ENCODE data around the gene EXOC4. TPM values are rescaled to one million over a fixed set of nuclear protein-coding genes. Genes with fewer than 3 reads are reported as not detected.

The EXOC4 gene
- total RNA-seq, 1 experiment from 2014 or later = 65.1 TPM

DNA sequence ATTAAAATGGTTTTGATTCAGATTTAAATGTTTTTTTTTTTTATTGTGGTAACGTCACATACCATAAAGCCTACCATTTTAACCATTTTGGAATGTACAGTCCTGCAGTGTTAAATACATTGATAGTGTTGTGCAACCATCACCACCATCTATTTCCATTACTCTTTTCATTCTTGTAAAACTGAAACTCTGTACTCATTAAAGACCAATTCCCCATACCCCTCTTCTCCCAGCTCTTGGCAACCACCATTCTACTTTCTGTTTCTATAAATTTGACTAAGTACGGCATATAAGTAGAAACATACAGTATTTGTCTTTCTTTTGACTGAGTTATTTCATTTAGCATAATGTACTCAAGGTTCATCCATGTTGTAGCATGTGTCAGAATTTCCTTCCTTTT, 96.2 kb downstream of the EXOC4 start:
- in situ Hi-C loops (cut with HindIII; ENCODE audit: low pct_unique_long_range_greater_than_20kb, low sequenced_read_pairs) = no loop called here
- no peak for DNase-seq (ENCODE audit: low read depth)

DNA sequence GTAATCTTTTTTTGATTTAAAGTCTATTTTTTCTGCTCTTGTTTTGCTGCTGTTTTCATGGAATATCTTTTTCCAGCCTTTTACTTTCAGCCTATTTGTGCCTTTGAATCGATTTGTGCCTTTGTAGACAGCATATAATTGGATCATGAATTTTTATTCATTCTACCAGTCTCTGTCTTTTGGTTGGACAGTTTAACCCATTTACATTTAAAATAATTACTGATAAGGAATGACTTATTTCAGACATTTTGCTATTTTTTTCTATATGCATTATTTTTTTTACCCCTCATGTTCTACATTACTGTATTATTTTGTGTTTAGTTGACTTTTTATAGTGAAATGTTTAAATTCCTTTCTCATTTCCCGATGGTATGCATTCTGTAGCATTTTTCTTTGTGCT, 99.6 kb downstream of the EXOC4 start:
- no peak for DNase-seq (ENCODE audit: low read depth)
- in situ Hi-C loops (cut with HindIII; ENCODE audit: low pct_unique_long_range_greater_than_20kb, low sequenced_read_pairs) = no loop called here

DNA sequence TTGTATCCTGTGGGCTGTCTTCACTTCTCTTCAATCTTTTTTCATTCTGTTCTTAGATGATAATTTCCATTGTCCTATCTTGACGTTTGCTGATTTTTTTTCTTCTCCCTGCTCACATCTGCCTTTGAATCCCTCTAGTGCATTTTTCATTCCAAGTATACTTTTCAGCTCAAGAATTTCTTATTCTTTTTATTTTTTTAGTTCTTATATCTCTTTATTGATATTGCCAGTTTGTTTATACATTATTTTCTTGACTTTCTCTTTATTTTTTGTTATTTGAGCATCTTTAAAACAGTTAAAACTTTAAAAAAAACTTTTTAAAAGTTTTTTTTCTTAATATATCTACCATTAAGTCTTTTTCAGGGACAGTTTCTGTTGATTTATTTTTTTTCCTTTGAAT, 100.9 kb downstream of the EXOC4 start:
- DNase-seq (ENCODE audit: low read depth) = no peak
- in situ Hi-C loops (cut with HindIII; ENCODE audit: low pct_unique_long_range_greater_than_20kb, low sequenced_read_pairs) = no loop called here

DNA sequence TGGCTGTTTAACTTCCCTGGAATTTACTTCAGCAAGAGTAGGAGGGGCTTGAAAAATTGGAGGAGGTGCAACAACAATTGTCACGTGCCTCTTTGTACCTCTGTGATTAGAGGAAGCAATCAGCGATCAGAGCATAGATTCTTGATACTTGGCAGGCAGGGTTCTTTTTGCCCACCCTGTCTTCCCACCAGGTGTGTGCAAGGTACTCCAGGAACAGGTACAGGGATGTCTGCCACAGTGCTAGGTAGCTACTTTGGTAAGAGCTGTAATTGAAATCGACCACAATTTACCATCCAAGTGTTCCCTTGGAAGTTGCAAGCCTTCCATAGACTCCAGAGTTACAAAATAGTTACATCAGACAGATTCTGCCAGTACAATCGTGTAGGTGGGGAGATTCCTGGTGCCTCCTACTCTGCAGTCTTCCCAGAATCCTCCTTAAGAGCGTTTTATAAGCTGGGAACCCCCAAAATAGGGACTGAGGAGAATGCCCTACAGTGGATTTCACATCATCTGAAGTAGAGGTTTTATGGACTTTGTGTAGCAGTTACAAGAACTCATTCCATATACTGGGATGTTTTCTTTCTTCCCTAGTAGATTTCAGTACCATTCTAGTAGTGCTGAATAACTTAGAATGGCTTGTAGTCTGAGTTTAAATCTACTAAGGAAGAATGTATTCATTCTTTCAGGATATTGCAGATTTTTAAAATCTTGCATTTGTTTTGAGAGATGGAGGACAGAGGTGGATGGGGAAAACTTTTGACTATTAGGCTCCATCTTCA, 101.9 kb downstream of the EXOC4 start:
- in situ Hi-C loops (cut with HindIII; ENCODE audit: low pct_unique_long_range_greater_than_20kb, low sequenced_read_pairs) = no loop called here
- DNase-seq (ENCODE audit: low read depth) = no peak

DNA sequence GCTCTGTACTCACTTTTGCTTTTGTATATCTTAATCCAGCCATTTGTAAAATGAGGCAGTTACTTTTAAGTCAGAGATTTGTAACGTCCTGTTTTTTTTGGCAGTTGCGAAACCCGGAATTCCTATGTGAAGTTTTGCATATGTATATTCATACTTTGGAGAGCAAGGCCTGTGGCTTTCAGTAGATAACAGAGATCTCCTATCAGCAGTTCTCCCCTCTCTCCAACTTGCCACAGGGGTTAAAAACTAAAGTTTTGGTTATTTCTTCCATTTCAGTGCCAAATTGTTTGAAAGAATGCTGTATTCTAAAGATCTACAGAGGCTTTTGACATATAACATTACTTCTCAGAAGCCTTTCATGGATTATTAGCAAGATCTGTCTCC, 102.4 kb downstream of the EXOC4 start:
- DNase-seq (ENCODE audit: low read depth) = no peak
- in situ Hi-C loops (cut with HindIII; ENCODE audit: low pct_unique_long_range_greater_than_20kb, low sequenced_read_pairs) = no loop called here

DNA sequence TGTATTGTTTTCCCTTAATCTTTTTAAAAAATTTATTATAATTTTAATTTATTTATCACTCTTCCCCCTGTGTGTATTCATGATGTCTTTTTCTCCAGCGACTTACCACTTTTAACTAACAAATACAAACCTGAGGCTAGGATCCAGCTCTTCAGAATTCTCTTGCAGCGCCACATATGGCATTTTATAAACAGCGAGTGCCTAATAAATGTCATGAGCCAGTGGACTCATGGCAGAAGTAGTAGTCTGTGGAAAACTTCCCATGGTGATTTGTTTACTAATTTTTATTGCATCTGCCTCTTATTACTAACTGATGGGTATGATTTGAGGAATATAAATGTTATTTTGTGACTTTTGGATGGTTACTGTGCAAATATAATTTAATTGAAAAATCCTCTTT, 102.9 kb downstream of the EXOC4 start:
- no peak for DNase-seq (ENCODE audit: low read depth)
- in situ Hi-C loops (cut with HindIII; ENCODE audit: low pct_unique_long_range_greater_than_20kb, low sequenced_read_pairs) = no loop called here

DNA sequence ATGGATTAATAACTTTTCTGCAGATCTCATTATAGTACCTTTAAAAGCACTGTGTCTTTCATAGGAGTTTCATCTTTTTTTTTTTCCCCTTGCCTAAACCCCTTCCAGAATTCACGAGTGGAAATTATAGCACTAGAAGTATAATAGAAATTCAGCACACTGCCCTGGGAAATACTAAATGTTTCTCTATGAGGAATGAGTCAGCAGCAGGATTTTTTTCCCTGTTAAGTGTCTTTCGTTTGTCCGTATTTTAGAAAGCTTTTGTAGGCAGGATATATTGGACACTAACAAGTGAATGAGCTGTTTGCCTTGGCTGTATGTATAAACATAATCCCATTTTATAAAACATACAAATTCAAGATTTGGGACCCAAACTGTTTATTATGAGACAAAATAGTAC, 105.8 kb downstream of the EXOC4 start:
- DNase-seq (ENCODE audit: low read depth) = no peak
- in situ Hi-C loops (cut with HindIII; ENCODE audit: low pct_unique_long_range_greater_than_20kb, low sequenced_read_pairs) = no loop called here

DNA sequence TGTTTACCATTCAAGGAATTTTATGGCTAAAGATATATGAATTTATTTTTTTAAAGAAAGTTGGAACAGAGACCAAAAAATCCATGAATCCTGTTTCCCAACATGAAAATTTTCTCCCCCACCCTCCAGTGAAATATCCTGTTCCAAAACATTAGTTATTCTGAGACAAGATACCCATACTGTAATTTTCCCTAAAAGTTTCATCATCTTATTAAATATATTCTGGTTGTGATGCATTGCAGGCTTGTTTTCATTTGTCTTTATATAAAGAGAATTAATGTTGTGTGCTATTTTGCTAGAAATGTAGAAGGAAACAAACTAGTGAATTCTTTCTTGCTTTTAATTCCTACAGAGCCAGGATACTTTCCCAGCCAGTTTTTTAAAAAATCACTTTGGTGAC, 106.6 kb downstream of the EXOC4 start:
- in situ Hi-C loops (cut with HindIII; ENCODE audit: low pct_unique_long_range_greater_than_20kb, low sequenced_read_pairs) = no loop called here
- DNase-seq (ENCODE audit: low read depth) = no peak

DNA sequence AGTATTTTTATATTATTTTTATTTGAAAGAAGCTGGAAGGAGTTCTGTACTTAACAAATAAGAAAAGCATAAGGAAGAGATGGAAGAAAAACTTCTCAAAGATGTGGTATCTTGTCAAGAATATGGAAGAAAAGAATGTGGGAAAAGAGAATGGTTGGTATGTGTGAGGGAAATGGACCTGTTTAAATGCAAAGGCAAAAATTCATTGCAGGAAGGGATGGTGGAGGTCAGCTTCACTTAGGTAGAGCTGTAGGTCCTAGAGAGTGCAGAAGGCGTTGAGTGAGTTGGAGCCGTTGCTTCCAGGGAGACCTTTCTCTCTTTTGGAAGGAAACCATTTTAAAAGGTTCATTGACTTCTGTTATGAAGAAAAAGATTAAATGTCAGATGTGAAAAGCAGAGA, 107.3 kb downstream of the EXOC4 start:
- in situ Hi-C loops (cut with HindIII; ENCODE audit: low pct_unique_long_range_greater_than_20kb, low sequenced_read_pairs) = no loop called here
- DNase-seq (ENCODE audit: low read depth) = no peak

DNA sequence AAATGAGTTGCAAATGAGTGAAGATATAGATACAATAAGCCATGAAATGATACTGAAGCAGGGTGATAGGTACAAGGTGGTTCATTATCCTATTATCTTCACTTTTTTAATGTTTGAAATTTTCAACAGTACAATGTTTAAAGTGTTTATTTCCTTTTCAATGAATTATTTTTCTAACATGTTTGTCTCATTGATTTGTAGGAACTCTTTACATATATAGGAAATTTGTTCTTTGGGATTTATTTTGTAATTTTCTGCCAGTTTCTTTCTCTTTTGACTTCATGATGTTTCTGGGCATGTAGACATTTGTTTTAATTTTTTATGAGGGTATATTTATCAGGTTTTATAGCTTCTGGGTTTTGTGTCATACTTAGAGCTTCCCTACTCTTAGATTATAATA, 108.9 kb downstream of the EXOC4 start:
- DNase-seq (ENCODE audit: low read depth) = no peak
- in situ Hi-C loops (cut with HindIII; ENCODE audit: low pct_unique_long_range_greater_than_20kb, low sequenced_read_pairs) = no loop called here

DNA sequence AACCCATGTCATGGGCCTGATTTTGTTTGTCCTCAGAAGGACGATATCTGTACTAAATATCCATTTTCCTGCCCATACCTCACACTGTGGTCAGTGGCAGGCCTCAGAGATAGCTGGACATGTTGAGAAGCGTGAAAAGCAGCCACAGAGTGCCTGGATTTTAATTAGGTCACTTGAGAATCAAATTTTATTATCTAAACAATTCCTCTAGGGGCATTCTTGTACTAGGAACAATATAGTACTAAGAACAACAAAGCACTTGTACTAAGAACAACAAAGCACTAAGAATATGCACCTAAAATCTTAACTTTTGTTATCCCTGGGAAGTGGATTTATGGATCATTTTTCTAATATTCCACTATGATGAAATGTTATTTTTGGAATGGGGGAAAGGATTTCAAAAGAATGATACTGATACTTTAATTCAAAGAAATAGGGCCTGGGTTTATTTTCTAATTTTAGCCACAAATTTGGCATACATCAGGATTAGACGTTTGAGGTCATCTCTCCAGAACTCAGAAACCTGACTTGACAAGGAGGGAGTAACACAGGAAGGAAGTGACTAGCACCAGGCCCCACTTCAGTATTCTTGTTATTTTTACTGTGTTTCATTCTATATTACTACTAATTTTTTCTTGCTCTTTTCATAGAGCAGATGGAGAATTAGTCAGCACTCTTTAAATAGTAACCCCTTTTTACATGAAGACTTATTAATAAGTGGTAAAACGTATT, 112.2 kb downstream of the EXOC4 start:
- in situ Hi-C loops (cut with HindIII; ENCODE audit: low pct_unique_long_range_greater_than_20kb, low sequenced_read_pairs) = no loop called here
- DNase-seq (ENCODE audit: low read depth) = no peak

DNA sequence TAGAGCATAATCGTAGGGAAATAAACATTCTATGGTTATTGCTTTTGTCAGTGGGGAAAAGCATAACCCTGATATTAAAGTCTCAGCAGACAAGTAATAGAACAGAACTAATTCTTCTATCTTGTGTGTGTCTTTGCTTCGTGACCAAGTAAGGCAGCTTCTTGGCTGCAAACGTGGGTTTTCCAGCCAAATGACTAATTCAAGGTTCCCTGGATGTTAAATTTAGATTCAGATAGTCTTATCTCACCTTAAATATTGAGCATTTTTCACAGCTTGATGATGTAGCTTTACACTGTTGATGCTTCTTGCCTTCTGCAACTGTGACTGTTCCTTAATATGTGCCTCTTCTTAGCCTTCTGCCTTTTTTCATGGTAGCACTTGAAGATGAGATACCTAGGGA, 113.0 kb downstream of the EXOC4 start:
- no peak for DNase-seq (ENCODE audit: low read depth)
- in situ Hi-C loops (cut with HindIII; ENCODE audit: low pct_unique_long_range_greater_than_20kb, low sequenced_read_pairs) = no loop called here

DNA sequence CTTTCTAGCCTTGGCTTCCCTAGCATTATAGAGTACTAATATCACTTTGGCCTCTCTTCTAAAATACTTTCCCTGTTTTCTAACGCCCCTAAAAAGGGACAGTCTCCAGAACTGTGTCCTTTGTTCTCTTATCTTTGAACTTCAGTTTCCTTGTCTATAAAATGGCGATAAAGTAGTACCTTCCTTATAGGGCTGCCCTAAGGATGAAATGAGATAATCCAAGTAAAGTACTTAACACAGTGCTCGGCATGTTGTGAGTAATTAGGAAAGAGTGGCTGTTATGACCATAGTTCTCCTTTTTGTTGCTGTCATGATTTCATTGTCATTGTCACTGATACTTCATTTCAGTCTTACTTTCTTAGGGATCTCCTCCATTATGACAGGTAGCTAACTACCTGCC, 114.7 kb downstream of the EXOC4 start:
- no peak for DNase-seq (ENCODE audit: low read depth)
- in situ Hi-C loops (cut with HindIII; ENCODE audit: low pct_unique_long_range_greater_than_20kb, low sequenced_read_pairs) = no loop called here

DNA sequence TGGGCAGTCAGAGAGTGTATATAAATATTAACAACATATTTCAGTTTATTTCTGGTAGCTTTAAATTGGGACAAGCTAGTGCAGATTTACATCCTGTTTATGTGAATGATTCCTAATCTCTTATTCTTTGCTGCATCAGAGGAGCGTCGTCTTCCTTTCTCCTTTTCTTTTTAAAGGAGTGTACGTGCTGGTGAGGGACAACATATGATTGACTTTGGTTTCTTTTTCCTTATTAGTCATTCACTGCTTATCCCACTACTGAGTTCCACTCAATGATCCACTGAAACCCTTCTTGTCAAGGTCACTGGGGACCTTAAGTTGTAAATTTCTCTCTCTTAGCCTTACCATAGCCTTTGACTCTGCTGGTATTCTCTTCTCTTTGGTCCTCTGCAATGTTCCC, 116.3 kb downstream of the EXOC4 start:
- DNase-seq (ENCODE audit: low read depth) = no peak
- in situ Hi-C loops (cut with HindIII; ENCODE audit: low pct_unique_long_range_greater_than_20kb, low sequenced_read_pairs) = no loop called here

DNA sequence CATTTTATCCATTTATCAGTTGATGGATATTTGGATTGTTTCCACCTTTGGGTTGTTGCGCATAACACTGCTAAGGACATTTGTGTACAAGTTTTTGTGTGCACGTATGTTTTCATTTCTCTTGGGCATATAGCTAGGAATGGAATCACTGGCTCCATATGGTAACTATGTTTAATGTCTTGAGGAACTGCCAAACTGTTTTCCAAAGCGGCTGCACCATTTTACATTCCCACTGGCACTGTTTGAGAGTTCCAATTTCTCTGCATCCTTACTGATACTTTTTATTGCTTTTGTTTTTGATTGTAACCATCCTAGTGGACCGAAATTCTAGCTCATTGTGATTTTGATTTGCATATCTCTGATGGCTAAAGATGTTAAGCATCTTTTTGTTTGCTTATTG, 118.7 kb downstream of the EXOC4 start:
- DNase-seq (ENCODE audit: low read depth) = no peak
- in situ Hi-C loops (cut with HindIII; ENCODE audit: low pct_unique_long_range_greater_than_20kb, low sequenced_read_pairs) = no loop called here

DNA sequence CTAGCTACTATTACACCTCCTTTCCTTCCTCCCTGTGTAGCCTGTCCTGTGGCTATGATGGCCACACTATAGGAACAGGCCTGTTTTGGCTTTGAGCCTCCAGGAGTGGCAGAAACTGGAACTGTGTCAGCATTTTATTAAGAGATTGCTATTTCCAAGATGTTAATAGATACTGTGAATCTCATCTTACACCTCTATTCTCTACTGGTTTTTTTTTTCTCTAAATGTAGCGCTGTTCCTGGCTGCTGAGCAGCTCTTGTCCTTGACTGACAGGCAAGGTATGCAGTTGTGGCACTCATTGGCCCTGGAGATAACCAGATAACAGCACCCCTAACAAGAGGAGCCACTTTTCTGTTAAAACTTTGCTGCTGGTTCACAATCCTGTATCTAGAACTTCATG, 119.5 kb downstream of the EXOC4 start:
- in situ Hi-C loops (cut with HindIII; ENCODE audit: low pct_unique_long_range_greater_than_20kb, low sequenced_read_pairs) = no loop called here
- no peak for DNase-seq (ENCODE audit: low read depth)

DNA sequence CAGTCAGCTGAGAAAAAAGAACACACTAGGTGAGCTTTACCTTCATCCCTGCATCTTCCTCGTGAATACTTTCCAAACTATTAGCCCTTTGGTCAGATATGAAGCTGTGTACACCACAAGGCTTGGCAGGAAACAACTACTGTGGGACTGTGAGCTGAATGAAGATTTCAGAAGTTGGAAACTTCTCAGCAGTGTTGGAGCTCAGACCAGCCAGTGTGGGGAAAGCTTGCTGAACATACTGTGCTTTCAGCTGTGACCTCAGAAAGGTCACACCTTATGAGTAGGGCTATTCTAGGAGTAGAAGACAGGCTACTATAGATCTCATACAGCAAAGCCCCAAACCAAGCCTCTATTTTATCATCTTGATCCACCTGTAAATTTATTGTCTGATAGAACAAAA, 123.6 kb downstream of the EXOC4 start:
- in situ Hi-C loops (cut with HindIII; ENCODE audit: low pct_unique_long_range_greater_than_20kb, low sequenced_read_pairs) = no loop called here
- no peak for DNase-seq (ENCODE audit: low read depth)

DNA sequence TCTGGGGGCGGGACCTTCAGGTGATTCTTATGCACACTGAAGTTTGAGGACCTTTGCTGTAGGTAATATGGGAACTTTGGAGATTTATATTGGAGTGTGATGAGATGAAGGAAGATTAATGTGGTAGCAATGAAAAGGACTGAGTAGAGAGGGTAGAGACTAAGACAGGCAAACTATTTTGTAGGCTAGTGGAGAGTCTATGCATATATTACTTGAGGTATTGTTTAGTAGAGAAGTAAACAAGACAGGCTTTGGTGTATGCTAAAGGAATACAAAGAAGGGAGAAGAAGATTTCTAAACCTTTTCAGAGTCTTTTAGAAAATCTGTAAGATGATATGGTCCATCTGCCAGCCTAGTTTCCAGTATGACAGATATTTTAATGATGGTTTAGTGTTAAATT, 129.1 kb downstream of the EXOC4 start:
- no peak for DNase-seq (ENCODE audit: low read depth)
- in situ Hi-C loops (cut with HindIII; ENCODE audit: low pct_unique_long_range_greater_than_20kb, low sequenced_read_pairs) = no loop called here

DNA sequence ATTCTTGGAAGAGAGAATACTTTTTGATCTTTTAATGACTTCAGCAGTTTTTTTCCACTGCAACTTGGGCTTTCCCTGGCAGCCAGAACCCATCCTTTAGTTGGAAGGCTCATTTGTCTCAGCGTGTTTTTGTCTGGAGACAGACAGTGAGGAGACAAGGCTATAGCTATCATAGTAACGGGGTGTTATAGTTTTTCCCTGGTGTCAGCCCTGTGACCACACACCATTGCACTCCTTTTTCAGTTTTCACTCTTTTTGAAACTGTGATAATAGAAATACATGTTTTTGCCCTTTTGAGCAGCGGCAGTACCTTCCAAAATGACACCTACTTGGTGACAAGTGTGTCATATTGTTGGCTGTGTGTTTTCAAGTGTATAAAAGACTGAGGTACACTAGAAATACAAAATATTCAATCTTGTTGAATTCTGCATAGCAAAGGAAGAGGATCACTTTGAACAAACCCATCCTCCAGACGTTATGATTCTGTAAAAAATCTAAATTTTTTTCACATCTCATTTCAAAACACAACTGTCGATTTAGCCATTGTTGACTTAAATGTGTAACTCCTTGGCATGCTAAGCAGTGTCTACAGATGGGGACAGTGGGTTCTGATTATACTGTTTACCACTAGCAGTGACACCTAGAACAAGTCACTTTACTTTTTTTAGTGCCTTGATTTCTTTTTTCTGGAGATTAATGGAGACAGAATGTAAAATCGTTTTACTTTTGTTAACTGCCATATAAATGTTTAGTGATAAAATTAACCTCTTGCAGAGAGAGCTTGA, 130.1 kb downstream of the EXOC4 start:
- DNase-seq (ENCODE audit: low read depth) = no peak
- in situ Hi-C loops (cut with HindIII; ENCODE audit: low pct_unique_long_range_greater_than_20kb, low sequenced_read_pairs) = no loop called here

Data from Caki2 (cell line).